ENCODE measurements around the gene ATXN3.
"Not testable (repeated sequence)": the region's sequence is repeated elsewhere in the genome, so short reads cannot be mapped to it uniquely, and the experiment has no call there.

Gene ATXN3

GRCh38 chr14:92074555-92074954 is 31.8 kb downstream of the ATXN3 start:
- in situ Hi-C loops (cut with MboI; ENCODE audit: low sequenced_read_pairs) = no loop called here

GRCh38 chr14:92058006-92058917 is 48.1 kb downstream of the ATXN3 start:
- in situ Hi-C loops (cut with MboI; ENCODE audit: low sequenced_read_pairs) = no loop called here

GRCh38 chr14:92049781-92050180 is 56.6 kb downstream of the ATXN3 start:
- in situ Hi-C loops (cut with MboI; ENCODE audit: low sequenced_read_pairs) = no loop called here

- in situ Hi-C loops (cut with MboI; ENCODE audit: low sequenced_read_pairs) = not testable (repeated sequence)
These were observed 57.2 kb downstream of the ATXN3 start for GRCh38 chr14:92049221-92049620.

GRCh38 chr14:92045904-92046303 is 60.5 kb downstream of the ATXN3 start:
- in situ Hi-C loops (cut with MboI; ENCODE audit: low sequenced_read_pairs) = not testable (repeated sequence)

- in situ Hi-C loops (cut with MboI; ENCODE audit: low sequenced_read_pairs) = not testable (repeated sequence)
These were observed 64.6 kb downstream of the ATXN3 start for GRCh38 chr14:92041766-92042165.

GRCh38 chr14:92041203-92041602 is 65.2 kb downstream of the ATXN3 start:
- in situ Hi-C loops (cut with MboI; ENCODE audit: low sequenced_read_pairs) = no loop called here

GRCh38 chr14:92040431-92041051 is 65.8 kb downstream of the ATXN3 start:
- in situ Hi-C loops (cut with MboI; ENCODE audit: low sequenced_read_pairs) = no loop called here

GRCh38 chr14:92039719-92040430 is 66.5 kb downstream of the ATXN3 start, which contains the start of gene TRIP11:
TRIP11 (minus strand) TSS chr14:92040059; CDS start chr14:92039685, 374 bp downstream.
- in situ Hi-C loops (cut with MboI; ENCODE audit: low sequenced_read_pairs) = no loop called here

- in situ Hi-C loops (cut with MboI; ENCODE audit: low sequenced_read_pairs) = no loop called here
These were observed 67.2 kb downstream of the ATXN3 start for GRCh38 chr14:92039063-92039718.

- in situ Hi-C loops (cut with MboI; ENCODE audit: low sequenced_read_pairs) = no loop called here
These were observed 68.4 kb downstream of the ATXN3 start for GRCh38 chr14:92037989-92038388.

GRCh38 chr14:92035890-92036289 is 70.5 kb downstream of the ATXN3 start:
- in situ Hi-C loops (cut with MboI; ENCODE audit: low sequenced_read_pairs) = no loop called here

- in situ Hi-C loops (cut with MboI; ENCODE audit: low sequenced_read_pairs) = no loop called here
These were observed 72.3 kb downstream of the ATXN3 start for GRCh38 chr14:92033906-92034687.

GRCh38 chr14:92033433-92033832 is 72.9 kb downstream of the ATXN3 start:
- in situ Hi-C loops (cut with MboI; ENCODE audit: low sequenced_read_pairs) = no loop called here

- in situ Hi-C loops (cut with MboI; ENCODE audit: low sequenced_read_pairs) = no loop called here
These were observed 79.7 kb downstream of the ATXN3 start for GRCh38 chr14:92026548-92027190.

GRCh38 chr14:92022036-92022435 is 84.3 kb downstream of the ATXN3 start:
- in situ Hi-C loops (cut with MboI; ENCODE audit: low sequenced_read_pairs) = no loop called here

GRCh38 chr14:92021523-92021922 is 84.9 kb downstream of the ATXN3 start:
- in situ Hi-C loops (cut with MboI; ENCODE audit: low sequenced_read_pairs) = no loop called here

GRCh38 chr14:92014040-92014439 is 92.3 kb downstream of the ATXN3 start:
- in situ Hi-C loops (cut with MboI; ENCODE audit: low sequenced_read_pairs) = no loop called here

- in situ Hi-C loops (cut with MboI; ENCODE audit: low sequenced_read_pairs) = no loop called here
These were observed 94.1 kb downstream of the ATXN3 start for GRCh38 chr14:92012121-92012748.

All from HL-60/S4 treated with phorbol 12-myristate 13-acetate at 8.2 ng/mL for 4 days and 3 days (cell line).